ENCODE results near the gene UBA3.

The UBA3 gene

GRCh38 chr3:69118555-69118954, 38.4 kb upstream of the UBA3 start:
- H3K9me3 ChIP-seq (ENCODE audit: control insufficient read depth in 2 of 2, low read length in 2 of 2), result no peaks in the 10 kb centered on the region
- peaks cover 6% of the 10 kb centered on the region for H3K4me1 ChIP-seq (ENCODE audit: control insufficient read depth, insufficient read depth, low read length)
- H3K27ac ChIP-seq (ENCODE audit: low read length), result no peak overlapping the region
- no peak overlapping the region for H3K9ac ChIP-seq (ENCODE audit: low read length in 2 of 2)
- H3K4me3 ChIP-seq (ENCODE audit: low read length in 2 of 2), result no peak overlapping the region
- H3K36me3 ChIP-seq (ENCODE audit: control insufficient read depth in 2 of 2, insufficient read depth in 2 of 2, low read length in 2 of 2), result no peaks in the 10 kb centered on the region
- no peaks in the 10 kb centered on the region for H3K27me3 ChIP-seq (ENCODE audit: control insufficient read depth in 1 of 2, insufficient read depth in 2 of 2, low read length in 2 of 2)

GRCh38 chr3:69116897-69117296, 36.7 kb upstream of the UBA3 start:
- H3K27me3 ChIP-seq (ENCODE audit: control insufficient read depth in 1 of 2, insufficient read depth in 2 of 2, low read length in 2 of 2), result no peaks in the 10 kb centered on the region
- H3K4me1 ChIP-seq (ENCODE audit: control insufficient read depth, insufficient read depth, low read length), result no peaks in the 10 kb centered on the region
- no peak overlapping the region for H3K9ac ChIP-seq (ENCODE audit: low read length in 2 of 2)
- H3K36me3 ChIP-seq (ENCODE audit: control insufficient read depth in 2 of 2, insufficient read depth in 2 of 2, low read length in 2 of 2), result no peaks in the 10 kb centered on the region
- no peak overlapping the region for H3K4me3 ChIP-seq (ENCODE audit: low read length in 2 of 2)
- no peak overlapping the region for H3K27ac ChIP-seq (ENCODE audit: low read length)
- H3K9me3 ChIP-seq (ENCODE audit: control insufficient read depth in 2 of 2, low read length in 2 of 2), result no peaks in the 10 kb centered on the region

GRCh38 chr3:69116162-69116561, 36.0 kb upstream of the UBA3 start:
- H3K4me3 ChIP-seq (ENCODE audit: low read length in 2 of 2), result no peak overlapping the region
- H3K4me1 ChIP-seq (ENCODE audit: control insufficient read depth, insufficient read depth, low read length), result no peaks in the 10 kb centered on the region
- no peak overlapping the region for H3K9ac ChIP-seq (ENCODE audit: low read length in 2 of 2)
- H3K36me3 ChIP-seq (ENCODE audit: control insufficient read depth in 2 of 2, insufficient read depth in 2 of 2, low read length in 2 of 2), result no peaks in the 10 kb centered on the region
- no peaks in the 10 kb centered on the region for H3K27me3 ChIP-seq (ENCODE audit: control insufficient read depth in 1 of 2, insufficient read depth in 2 of 2, low read length in 2 of 2)
- no peaks in the 10 kb centered on the region for H3K9me3 ChIP-seq (ENCODE audit: control insufficient read depth in 2 of 2, low read length in 2 of 2)
- H3K27ac ChIP-seq (ENCODE audit: low read length), result no peak overlapping the region

- H3K4me1 ChIP-seq (ENCODE audit: control insufficient read depth, insufficient read depth, low read length), result no peaks in the 10 kb centered on the region
- no peaks in the 10 kb centered on the region for H3K36me3 ChIP-seq (ENCODE audit: control insufficient read depth in 2 of 2, insufficient read depth in 2 of 2, low read length in 2 of 2)
- no peaks in the 10 kb centered on the region for H3K9me3 ChIP-seq (ENCODE audit: control insufficient read depth in 2 of 2, low read length in 2 of 2)
- no peak overlapping the region for H3K4me3 ChIP-seq (ENCODE audit: low read length in 2 of 2)
- H3K27me3 ChIP-seq (ENCODE audit: control insufficient read depth in 1 of 2, insufficient read depth in 2 of 2, low read length in 2 of 2), result no peaks in the 10 kb centered on the region
- H3K9ac ChIP-seq (ENCODE audit: low read length in 2 of 2), result no peak overlapping the region
- H3K27ac ChIP-seq (ENCODE audit: low read length), result no peak overlapping the region
These were observed 35.6 kb upstream of the UBA3 start for GRCh38 chr3:69115731-69116130.

- Histone ChIP-seq H3K27me3 (ENCODE audit: control insufficient read depth in 1 of 2, insufficient read depth in 2 of 2, low read length in 2 of 2) (no peaks in the 10 kb centered on the region), H3K4me3 (ENCODE audit: low read length in 2 of 2) (no peak overlapping the region), H3K9ac (ENCODE audit: low read length in 2 of 2) (no peak overlapping the region), H3K36me3 (ENCODE audit: control insufficient read depth in 2 of 2, insufficient read depth in 2 of 2, low read length in 2 of 2) (no peaks in the 10 kb centered on the region), H3K27ac (ENCODE audit: low read length) (no peak overlapping the region), H3K4me1 (ENCODE audit: control insufficient read depth, insufficient read depth, low read length) (no peaks in the 10 kb centered on the region), H3K9me3 (ENCODE audit: control insufficient read depth in 2 of 2, low read length in 2 of 2) (no peaks in the 10 kb centered on the region)
These were observed 33.4 kb upstream of the UBA3 start for GRCh38 chr3:69113536-69113935.

GRCh38 chr3:69110941-69111546, 30.9 kb upstream of the UBA3 start:
- no peaks in the 10 kb centered on the region for H3K27me3 ChIP-seq (ENCODE audit: control insufficient read depth in 1 of 2, insufficient read depth in 2 of 2, low read length in 2 of 2)
- no peak overlapping the region for H3K9ac ChIP-seq (ENCODE audit: low read length in 2 of 2)
- no peaks in the 10 kb centered on the region for H3K9me3 ChIP-seq (ENCODE audit: control insufficient read depth in 2 of 2, low read length in 2 of 2)
- H3K4me1 ChIP-seq (ENCODE audit: control insufficient read depth, insufficient read depth, low read length), result no peaks in the 10 kb centered on the region
- H3K27ac ChIP-seq (ENCODE audit: low read length), result no peak overlapping the region
- H3K36me3 ChIP-seq (ENCODE audit: control insufficient read depth in 2 of 2, insufficient read depth in 2 of 2, low read length in 2 of 2), result no peaks in the 10 kb centered on the region
- no peak overlapping the region for H3K4me3 ChIP-seq (ENCODE audit: low read length in 2 of 2)

- Histone ChIP-seq H3K36me3 (ENCODE audit: control insufficient read depth in 2 of 2, insufficient read depth in 2 of 2, low read length in 2 of 2) (peaks cover 6 to 8% of the 10 kb centered on the region in 2 donors), H3K4me1 (ENCODE audit: control insufficient read depth, insufficient read depth, low read length) (no peaks in the 10 kb centered on the region), H3K27me3 (ENCODE audit: control insufficient read depth in 1 of 2, insufficient read depth in 2 of 2, low read length in 2 of 2) (no peaks in the 10 kb centered on the region), H3K9ac (ENCODE audit: low read length in 2 of 2) (no peak overlapping the region), H3K27ac (ENCODE audit: low read length) (no peak overlapping the region), H3K9me3 (ENCODE audit: control insufficient read depth in 2 of 2, low read length in 2 of 2) (no peaks in the 10 kb centered on the region), H3K4me3 (ENCODE audit: low read length in 2 of 2) (no peak overlapping the region)
These were observed 28.6 kb upstream of the UBA3 start for GRCh38 chr3:69108811-69109210.

GRCh38 chr3:69107841-69108240, 27.7 kb upstream of the UBA3 start:
- Histone ChIP-seq H3K9ac (ENCODE audit: low read length in 2 of 2) (no peak overlapping the region), H3K36me3 (ENCODE audit: control insufficient read depth in 2 of 2, insufficient read depth in 2 of 2, low read length in 2 of 2) (peaks cover 8 to 18% of the 10 kb centered on the region in 2 donors), H3K9me3 (ENCODE audit: control insufficient read depth in 2 of 2, low read length in 2 of 2) (no peaks in the 10 kb centered on the region), H3K4me1 (ENCODE audit: control insufficient read depth, insufficient read depth, low read length) (no peaks in the 10 kb centered on the region), H3K27ac (ENCODE audit: low read length) (no peak overlapping the region), H3K4me3 (ENCODE audit: low read length in 2 of 2) (no peak overlapping the region), H3K27me3 (ENCODE audit: control insufficient read depth in 1 of 2, insufficient read depth in 2 of 2, low read length in 2 of 2) (no peaks in the 10 kb centered on the region)

- Histone ChIP-seq H3K27ac (ENCODE audit: low read length) (no peak overlapping the region), H3K9me3 (ENCODE audit: control insufficient read depth in 2 of 2, low read length in 2 of 2) (no peaks in the 10 kb centered on the region), H3K36me3 (ENCODE audit: control insufficient read depth in 2 of 2, insufficient read depth in 2 of 2, low read length in 2 of 2) (peaks cover 15 to 26% of the 10 kb centered on the region in 2 donors), H3K4me3 (ENCODE audit: low read length in 2 of 2) (no peak overlapping the region), H3K9ac (ENCODE audit: low read length in 2 of 2) (no peak overlapping the region), H3K27me3 (ENCODE audit: control insufficient read depth in 1 of 2, insufficient read depth in 2 of 2, low read length in 2 of 2) (no peaks in the 10 kb centered on the region), H3K4me1 (ENCODE audit: control insufficient read depth, insufficient read depth, low read length) (peaks cover under 1% of the 10 kb centered on the region)
These were observed 25.2 kb upstream of the UBA3 start for GRCh38 chr3:69105320-69105719.

GRCh38 chr3:69104586-69104985, 24.4 kb upstream of the UBA3 start:
- Histone ChIP-seq H3K9me3 (ENCODE audit: control insufficient read depth in 2 of 2, low read length in 2 of 2) (no peaks in the 10 kb centered on the region), H3K27me3 (ENCODE audit: control insufficient read depth in 1 of 2, insufficient read depth in 2 of 2, low read length in 2 of 2) (no peaks in the 10 kb centered on the region), H3K9ac (ENCODE audit: low read length in 2 of 2) (no peak overlapping the region), H3K4me3 (ENCODE audit: low read length in 2 of 2) (no peak overlapping the region), H3K4me1 (ENCODE audit: control insufficient read depth, insufficient read depth, low read length) (peaks cover 3% of the 10 kb centered on the region), H3K36me3 (ENCODE audit: control insufficient read depth in 2 of 2, insufficient read depth in 2 of 2, low read length in 2 of 2) (peaks cover 17 to 26% of the 10 kb centered on the region in 2 donors), H3K27ac (ENCODE audit: low read length) (no peak overlapping the region)

GRCh38 chr3:69103123-69103522, 23.0 kb upstream of the UBA3 start:
- Histone ChIP-seq H3K4me3 (ENCODE audit: low read length in 2 of 2) (no peak overlapping the region), H3K27me3 (ENCODE audit: control insufficient read depth in 1 of 2, insufficient read depth in 2 of 2, low read length in 2 of 2) (no peaks in the 10 kb centered on the region), H3K9me3 (ENCODE audit: control insufficient read depth in 2 of 2, low read length in 2 of 2) (no peaks in the 10 kb centered on the region), H3K27ac (ENCODE audit: low read length) (no peak overlapping the region), H3K9ac (ENCODE audit: low read length in 2 of 2) (no peak overlapping the region), H3K36me3 (ENCODE audit: control insufficient read depth in 2 of 2, insufficient read depth in 2 of 2, low read length in 2 of 2) (peaks cover 17 to 26% of the 10 kb centered on the region in 2 donors), H3K4me1 (ENCODE audit: control insufficient read depth, insufficient read depth, low read length) (peaks cover 3% of the 10 kb centered on the region)
